ENCODE results near the gene CYB5RL. TPM values are rescaled to one million over a fixed set of nuclear protein-coding genes. Genes with fewer than 3 reads are reported as not detected.
A peak's percentile ranks its signal among the peaks of the same experiment; 100 is the strongest.
"Not testable (repeated sequence)": the region's sequence is repeated elsewhere in the genome, so short reads cannot be mapped to it uniquely, and the experiment has no call there.

Gene CYB5RL
- total RNA-seq, 1 experiment from 2014 or later = 9.2 TPM

DNA sequence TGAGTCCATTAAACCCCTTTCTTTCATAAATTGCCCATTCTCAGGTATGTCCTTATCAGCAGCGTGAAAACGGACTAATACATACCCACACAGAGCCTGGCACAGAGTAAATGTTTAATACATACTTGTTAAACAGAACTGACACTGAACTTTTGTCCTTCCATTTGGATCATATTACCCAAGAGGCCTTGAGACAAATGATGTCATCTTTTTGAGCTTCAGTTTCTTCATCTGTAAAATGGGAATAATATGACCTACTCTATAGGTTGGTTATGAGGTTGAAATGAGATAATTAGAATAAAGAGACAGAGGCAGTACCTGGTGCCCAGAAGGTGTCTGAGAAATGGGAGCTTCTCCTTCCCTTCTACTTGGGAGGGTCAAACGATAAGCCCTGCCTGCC is 13.8 kb downstream of the CYB5RL start:
- DNase-seq (ENCODE audit: low spot score) = no peak

DNA sequence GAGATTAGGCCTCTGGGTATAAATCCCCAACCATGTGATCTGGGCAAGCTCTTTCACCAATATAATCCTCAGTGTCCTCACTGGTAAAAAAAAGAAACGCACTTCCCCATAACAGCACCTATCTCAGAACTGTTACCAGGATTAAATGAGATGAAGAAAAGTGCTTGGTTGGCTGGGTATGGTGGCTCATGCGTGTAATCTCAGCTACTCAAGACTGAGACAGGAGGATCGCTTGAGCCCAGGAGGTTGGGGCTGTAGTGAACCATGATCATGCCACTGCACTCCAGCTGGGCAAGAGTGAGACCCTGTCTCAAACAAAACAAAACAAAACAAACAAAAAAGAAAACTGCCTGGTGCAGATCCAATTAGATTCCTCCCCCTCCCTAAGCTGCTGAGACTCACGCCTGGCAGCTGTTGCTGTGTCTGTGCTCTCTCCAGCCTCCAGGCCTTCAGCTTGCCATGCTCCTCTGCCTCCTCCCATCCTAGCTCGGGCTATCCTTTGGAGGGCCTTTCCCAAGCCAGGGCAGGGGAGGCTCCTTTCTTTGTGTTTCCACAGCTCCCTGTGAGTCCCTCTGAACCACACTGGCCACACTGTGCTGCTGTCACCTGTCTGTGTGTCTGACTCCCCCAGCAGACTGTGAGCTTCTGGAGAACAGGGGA is 19.0 kb downstream of the CYB5RL start:
- DNase-seq (ENCODE audit: low spot score) = no peak

DNA sequence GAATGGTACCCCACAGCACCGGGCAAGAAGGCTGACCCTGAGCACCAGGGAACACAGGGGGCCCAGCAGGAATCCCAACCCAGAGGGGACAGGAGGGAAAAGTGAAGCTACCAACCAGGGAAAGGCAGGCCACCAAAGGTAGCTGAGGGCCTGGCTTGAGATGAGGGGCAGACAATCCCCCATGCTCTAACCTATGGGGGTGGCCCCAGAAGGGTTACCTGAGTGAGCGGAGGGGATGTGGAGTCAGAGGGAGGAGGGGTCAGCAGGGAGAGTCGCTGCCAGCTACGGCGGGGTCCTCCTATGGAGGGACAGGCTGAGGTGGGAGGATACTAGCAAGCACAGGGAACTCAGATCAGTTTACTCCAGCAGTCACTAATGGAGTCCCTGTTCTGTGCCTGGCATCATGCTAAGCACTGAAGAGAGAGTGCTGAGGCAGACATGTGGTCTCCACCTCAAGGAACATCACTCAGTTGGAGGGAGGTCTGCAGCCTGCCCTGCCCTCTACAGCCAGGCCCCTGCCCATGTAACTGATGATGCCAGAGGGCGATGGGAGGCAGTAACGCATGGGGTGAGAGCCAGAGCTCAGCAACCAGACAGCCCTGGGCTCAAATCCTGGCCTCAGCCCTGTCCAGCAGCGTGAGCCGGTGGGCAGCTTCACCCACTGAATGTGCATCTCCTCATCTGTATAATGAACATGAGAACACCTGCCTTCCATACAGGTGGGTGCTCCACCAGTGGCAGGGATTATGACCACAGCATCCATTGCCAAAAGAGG is 21.3 kb downstream of the CYB5RL start:
- DNase-seq (ENCODE audit: low spot score) = no peak

DNA sequence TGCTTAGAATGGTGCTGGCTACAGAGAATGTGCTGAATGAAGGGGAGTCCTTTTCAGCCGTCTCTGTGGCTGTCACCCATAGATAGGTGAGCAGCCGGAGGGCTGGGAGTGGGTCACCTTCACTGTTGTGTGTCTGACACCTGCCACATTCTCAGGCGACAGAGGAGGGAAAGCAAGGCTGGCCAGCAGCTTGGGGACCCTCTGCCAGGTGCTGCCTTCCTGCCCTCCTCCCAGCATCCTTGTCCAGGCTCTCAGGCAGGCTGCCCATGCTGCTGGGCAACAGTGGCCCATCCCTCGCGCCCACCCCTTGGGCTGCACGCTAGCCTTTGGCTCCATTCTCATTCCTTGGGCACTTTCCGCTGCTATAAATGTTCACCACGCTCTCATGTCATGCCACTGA is 22.1 kb downstream of the CYB5RL start:
- DNase-seq (ENCODE audit: low spot score) = no peak

DNA sequence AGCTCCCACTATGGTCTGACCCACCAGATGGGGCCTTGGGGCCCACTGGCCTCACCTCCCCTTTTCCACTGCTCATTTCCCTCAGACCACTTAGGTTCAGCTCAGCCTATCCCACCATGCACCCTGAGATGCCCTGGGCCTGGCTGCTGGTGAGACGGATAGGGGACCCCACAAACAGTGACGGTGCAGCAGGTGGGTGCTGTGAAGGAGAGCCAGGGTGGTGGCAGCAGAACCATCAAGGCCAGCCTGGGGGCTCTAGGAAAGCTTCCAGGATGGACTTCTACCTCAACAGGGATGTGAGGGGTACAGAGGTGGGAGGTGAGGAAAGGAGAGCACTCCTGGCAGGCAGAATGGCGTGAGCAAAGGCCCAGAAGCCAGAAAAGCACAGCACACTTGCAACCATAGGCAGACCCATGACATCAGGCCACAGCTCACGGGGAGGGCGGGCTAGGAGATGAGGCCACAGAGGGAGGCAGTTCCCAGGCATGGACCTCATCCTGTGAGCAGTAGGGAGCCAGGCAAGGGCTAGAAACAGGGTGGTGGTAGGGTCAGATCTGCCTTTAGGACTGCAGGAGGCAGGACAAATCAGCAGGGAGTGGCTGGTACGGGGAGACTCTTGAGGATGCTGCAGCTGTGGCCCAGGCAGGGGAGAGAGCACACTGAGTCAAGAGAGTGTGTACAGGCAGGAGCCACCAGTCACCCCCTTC is 23.1 kb downstream of the CYB5RL start:
- no peak for DNase-seq (ENCODE audit: low spot score)

DNA sequence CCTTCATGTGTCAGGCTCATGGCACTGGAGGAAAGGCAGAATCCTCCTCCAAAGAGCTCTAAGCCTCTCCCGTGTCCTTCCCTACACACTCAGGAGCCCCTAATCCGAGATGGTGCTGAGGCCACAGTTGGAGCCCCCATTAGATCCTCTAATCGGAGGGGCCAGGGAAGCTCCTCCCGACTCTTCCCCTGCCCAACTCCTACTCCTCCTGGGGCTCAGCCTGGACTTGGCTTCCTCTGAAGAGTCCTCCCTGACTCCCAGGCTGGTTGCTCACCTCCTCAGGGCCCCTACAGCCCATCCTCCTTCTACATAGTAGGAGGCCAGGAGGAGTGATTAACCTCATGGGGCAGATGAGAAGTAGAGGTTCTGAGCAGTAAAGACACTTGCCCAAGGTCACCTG is 25.7 kb downstream of the CYB5RL start:
- no peak for DNase-seq (ENCODE audit: low spot score)

DNA sequence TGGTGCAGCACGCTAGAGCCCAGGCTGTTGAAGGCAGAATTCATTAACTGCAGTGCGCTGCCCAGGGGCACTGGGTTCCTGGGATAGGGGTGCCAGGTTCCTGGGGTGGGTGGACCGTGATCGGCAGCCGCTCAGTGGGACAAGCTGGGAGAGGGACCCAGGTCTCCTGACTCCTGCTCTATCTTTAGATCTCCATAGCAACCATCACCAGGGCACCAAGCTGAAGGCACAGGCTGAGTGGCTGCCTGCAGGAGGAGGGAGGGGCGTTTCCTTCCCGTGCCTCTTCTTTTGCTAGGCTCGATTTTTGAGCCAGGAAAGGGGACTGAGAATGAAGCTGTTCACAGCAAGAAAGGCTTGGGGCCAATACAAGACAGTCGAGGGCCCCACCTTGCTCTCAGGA is 26.1 kb downstream of the CYB5RL start:
- no peak for DNase-seq (ENCODE audit: low spot score)

DNA sequence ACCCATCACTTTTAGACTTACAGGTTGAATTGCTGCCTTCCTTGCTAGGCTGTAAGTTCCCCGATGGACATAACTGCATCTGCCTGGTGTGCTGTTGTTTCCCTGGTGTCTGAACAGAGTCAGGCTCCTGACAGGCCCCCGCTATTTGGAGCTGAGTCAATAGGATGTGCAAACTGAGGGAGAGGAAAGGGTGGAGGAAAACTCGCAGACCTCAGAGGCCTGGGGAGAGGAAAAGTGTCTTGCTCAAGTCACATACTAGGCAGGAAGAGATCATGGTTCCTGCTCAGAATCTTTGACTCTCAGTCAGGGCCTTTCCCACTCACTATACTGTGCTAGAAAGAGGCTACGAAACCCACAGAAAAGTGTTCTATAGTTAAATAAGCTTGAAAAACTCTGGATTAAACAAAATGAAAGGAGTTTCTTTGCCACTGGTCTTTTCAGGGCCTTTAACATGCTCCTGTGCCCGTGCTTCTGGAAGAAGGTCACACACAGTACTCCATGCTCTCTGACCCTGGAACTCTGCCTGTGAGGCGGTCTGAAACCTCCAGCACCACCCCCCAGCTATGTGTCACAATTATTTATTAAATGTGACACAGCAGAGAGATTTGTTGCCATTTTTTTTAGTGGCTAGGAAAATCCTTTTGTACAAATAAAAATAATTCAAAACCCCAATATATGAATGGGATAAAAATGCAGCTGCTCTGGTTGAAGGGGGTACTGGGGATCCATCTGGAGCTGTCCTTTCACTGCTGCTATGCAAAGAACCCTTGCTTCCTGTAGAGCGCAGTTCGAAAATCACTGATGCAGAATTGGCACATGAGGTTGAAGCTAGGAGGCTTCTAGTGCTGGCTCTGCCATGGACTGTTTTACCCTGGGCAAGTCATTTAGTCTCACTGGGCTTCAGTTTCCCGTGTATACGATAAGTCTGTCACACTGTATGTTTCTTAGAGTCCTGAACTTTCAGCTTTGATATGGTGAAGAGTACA is 26.9 kb downstream of the CYB5RL start:
- DNase-seq (ENCODE audit: low spot score) = no peak

DNA sequence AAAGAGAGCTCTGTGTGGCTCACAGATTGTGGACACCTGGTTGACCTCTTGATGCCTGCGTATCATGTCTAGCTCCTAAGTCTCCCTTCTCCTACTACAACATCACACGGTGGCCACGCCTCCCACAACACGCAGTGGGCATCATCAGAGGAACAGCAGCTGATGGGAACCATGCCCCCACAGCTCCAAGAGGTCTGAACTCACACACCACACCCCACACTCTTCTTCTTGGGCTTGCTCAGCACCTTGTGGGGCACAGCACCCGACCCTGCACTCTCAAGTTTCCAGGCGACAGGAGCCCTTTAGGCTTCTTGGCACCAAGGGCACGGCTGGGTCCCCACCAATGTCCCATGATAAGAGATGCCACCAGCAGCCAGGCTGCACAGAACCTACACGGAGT is 28.2 kb downstream of the CYB5RL start:
- no peak for DNase-seq (ENCODE audit: low spot score)

DNA sequence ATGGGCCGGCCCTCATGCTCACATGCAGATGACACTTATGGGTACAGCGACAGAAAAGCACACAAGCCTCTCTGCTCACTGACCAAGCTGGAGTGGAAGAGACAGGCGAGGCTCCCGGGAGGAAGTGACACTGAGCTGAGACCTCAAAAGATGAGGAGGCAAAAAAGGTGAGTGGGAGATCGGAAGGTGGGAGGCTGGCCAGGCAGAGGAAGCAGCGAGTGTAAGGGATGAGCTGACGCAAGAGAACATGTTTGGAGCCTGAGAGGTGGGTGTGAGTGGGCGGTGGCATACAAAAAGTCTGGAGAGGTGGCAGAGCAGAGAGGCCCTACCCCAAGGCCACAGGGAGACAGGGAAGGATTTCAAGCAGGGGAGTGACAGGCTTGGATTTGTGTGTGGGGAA is 28.8 kb downstream of the CYB5RL start:
- no peak for DNase-seq (ENCODE audit: low spot score)

DNA sequence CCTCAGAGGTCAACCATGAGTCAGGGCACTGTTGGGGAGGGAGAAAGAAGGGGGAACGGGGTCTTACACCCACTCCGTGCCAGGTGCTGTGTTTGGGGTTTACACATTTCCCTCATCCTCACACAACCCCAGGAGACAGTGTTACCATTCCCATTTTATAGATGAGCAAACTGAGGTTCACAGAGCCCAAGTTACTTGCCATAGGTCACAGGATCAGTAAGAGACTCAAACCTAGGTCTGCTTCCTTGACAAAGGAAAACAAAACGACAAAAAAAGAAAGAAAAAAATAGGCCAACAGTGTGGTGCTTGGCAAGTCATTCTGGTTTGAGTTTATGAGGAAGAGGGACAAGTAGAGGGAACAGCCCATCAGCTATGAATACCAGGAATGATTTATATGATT is 30.8 kb downstream of the CYB5RL start:
- no peak for DNase-seq (ENCODE audit: low spot score)

DNA sequence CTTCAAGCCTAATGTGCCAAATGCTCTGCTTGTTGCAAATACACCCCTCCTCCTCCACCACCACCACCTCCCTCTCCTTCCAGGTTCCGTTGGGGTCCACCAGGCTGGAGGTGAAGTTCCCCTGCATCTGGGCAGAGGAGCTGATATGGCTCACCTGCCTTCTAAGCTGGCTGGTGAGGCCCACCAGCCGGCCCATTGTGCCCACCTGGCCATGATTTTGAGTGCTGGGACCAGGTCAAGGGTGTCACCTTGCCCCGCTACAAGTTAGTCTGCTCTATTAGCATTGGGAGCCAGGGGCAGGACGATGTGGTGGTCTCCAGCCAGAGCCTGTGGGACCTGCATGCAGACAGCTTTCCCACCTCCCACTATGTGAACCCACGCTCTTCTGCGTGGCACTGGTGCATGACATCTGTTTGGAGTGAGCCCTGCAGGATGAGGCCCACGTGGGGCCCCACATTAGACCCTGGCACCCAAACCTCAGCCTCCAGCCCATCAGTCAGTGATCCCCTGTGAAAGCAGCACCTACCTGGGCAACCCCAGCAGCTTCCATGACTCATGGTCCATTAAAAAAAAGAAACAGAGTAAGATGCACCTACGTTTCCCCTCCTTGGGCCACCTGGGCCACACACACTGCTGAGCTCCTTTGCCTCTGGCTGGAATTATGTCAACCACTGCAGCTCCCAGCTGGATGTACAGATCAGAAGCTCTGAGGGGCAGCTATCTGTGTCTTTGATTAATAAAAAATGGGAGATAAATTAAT is 31.4 kb downstream of the CYB5RL start:
- no peak for DNase-seq (ENCODE audit: low spot score)

DNA sequence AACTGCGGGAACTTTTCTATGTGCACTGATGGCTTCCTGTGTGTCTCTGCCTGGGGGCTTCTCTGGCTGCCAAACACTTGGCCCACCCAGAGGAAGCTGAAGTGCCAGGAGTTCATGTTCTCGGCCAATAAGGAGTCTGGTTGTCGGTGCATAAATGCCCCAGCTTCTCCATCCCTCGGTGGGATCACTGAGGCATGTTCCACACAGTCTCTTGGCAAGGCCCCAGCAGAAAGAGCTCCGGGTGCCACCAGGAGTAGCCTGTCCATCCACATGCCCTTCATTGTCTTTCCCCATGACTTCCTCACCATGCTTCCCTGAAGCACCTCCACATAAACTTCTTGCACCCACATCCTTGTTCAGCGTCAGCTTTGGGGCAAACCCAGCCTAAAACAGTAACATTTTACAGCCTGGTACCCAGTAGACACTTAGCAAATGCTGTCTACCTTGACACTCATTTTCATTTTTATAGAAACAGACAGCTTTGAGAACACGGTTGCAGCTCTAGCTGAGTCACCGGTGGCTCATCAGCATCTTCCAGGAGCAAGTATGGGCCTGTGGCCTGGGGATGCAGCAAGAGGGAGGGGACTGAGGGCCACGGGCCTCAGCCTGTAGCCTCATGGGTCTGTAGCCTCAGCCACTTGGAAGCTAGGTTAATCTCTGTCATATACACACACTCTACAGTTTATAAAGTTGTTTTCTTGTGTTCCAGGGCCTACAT is 32.2 kb downstream of the CYB5RL start:
- peak; percentile 60 for DNase-seq (ENCODE audit: low spot score)

DNA sequence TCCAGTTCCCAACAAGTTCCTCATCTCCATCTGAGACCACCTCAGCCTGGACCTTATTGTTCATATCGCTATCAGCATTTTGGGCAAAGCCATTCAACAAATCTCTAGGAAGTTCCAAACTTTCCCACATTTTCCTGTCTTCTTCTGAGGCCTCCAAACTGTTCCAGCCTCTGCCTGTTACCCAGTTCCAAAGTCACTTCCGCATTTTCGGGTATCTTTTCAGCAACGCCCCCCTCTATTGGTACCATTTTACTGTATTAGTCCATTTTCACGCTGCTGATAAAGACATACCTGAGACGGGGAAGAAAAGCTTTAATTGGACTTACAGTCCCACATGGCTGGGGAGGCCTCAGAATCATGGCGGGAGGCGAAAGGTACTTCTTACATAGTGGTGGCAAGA is 33.5 kb downstream of the CYB5RL start:
- not testable (repeated sequence) for DNase-seq (ENCODE audit: low spot score)

DNA sequence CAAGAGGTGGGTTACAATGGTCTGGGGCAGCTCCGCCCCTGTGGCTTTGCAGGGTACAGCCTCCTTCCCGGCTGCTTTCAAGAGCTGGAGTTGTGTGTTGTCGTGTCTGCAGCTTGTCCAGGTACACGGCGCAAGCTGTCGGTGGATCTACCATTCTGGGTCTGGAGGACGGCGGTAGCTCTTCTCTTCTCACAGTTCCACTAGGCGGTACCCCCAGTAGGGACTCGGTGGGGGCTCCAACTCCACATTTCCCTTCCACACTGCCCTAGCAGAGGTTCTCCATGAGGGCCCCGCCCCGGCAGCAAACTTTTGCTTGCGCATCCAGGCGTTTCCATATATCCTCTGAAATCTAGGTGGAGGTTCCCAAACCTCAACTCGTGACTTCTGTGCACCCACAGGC is 34.7 kb downstream of the CYB5RL start:
- no peak for DNase-seq (ENCODE audit: low spot score)

DNA sequence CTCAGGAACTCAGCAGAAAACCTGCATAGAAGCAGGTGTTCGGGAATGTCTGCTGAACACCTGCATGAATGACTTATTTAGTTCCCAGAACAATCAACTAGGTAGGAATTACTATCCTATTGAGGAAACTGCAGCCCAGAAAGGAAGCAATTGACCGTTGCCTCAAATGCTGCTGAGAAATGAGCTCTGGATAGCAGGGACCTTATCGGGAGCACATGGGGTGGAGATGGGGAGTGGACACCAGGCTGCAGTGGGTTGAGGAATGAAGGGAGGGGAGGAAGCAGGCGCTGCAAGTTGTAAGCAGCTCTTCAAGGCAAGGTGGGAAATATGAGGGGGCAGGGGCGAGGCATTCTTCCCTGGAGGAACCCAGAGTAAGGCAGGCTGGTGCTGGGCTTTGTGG is 36.3 kb downstream of the CYB5RL start:
- no peak for DNase-seq (ENCODE audit: low spot score)

DNA sequence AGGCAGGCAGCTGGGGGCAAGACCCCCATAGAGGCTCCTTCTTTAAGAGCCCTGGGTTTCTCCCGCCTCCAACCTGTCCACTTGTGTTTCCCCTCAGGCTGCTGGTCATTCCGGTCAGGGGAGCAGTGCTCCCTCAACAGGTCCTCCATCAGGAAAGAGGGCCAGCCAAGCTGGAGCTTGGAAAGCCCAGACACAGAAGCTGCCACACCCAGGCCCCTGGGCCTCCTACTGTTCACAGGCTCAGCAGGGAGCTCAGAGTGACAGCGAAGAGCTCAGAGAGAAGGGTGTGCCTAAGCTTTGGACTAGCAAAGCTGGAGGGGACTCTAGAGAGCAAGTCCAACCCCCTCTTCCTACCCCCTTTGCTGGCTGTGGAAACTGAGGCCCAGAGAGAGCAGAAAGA is 36.8 kb downstream of the CYB5RL start:
- peak; percentile 35 for DNase-seq (ENCODE audit: low spot score)

DNA sequence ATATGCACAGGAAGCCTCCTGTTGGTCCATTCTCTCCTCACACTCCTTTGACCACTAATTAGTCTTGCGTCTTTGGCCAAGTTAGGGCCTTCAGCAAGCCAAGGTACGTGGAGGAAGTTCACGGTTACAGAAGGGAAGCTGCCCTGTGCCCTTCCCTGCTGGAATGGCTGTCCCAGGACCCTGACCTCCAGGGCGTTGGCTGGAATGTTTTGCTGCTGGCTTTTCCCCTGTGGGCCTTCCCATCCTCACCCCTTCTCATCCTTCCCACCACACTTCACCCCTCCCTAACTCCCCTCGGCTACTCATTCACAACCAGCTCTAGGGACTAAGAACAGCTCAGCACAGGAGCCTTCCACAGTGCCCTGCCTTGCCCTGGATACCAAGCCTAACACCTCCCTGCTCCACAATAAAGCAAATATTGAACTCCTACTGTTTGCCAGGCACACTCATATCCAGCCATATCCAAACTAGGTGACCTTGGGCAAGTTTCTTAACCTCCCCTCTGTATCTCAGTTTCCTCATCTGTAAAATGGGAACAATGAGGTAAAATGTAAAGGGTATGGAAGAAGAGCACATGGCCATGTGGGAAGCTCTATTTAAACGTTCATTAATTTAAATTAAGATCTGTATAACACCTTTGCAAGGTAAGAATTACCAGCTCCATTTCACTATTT is 38.2 kb downstream of the CYB5RL start:
- no peak for DNase-seq (ENCODE audit: low spot score)

DNA sequence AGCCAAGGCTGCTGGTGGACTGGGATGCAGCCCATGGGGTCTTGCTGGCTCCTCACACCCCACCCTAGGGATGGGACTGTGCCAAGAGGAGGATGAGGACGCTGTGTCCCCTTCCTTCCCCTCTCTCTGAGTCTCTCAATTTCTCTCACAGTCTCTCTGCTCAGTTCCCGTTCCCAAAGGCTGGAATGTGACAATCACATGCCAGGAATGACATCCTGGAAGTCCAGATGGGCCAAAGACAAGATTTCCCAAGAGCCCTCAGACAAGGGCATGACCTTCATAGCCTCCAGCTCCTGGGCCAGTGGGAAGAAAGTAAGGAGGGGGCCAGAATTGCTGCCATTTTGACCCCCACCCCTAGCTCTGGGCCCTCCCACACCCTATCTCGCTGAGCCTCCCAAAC is 39.5 kb downstream of the CYB5RL start:
- no peak for DNase-seq (ENCODE audit: low spot score)
